Measurements from ENCODE around the gene KCNQ1. TPM values are rescaled to one million over a fixed set of nuclear protein-coding genes. Genes with fewer than 3 reads are reported as not detected.

The KCNQ1 gene
- total RNA-seq, 1 donor from 2014 or later, result 0.31 TPM

DNA sequence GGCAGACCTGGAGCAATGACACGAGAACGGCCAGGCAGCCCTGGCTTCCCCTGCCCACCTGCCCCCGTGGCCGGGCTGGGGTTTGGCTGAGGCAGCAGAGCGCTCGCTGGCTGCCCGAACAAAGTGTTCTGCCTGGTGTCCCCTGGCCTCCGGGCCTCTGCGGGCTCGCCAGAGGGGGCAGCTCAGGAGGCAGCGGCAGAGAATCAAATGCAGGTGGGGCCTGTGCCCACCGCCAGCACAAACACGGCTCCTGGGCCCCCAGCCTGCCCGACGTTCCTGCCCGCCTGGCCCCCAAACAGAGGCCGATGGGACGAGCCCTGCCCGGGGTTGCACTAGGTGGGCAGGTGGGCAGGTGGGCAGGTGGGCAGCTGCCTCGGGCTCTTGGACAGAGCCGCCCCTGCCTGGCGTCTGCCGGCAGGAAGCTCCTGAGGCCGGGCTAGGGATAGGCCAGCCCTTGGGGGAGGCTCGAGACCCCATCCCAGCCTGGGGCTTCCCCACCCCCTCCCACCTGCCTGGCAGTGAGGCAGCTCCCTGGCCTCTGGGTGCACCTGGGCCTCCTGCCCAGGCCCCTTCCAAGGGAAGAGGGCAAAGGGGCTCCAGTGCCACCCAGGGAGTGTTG is 394.0 kb downstream of the KCNQ1 start:
- DNase-seq, result no peak

DNA sequence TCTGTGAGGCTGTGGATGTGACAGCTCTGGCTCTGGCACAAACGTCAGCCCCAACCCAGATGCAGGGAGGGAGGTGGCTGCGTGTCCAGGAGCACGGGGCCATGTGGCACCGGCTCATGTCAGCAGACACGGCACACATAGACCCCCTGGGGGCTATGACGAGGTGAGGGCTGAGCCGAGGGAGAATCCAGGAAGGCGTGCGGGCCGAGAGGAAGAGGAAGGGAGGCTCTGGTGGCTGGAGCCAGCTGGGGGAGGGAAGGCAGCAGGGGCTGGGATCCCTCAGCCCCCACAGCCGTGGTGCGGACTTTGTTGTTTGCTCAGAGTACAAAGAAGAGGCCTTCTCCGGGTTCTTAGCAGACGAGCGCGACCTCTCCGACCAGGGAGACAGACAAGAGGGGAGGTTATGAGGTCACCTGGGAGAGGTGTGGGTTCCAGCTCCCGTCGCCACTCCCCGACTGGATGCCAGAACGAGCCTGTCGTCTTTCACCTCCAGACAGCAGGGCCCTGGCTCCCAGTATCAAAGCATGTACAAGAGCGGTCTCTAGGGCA is 394.7 kb downstream of the KCNQ1 start:
- DNase-seq, result no peak

DNA sequence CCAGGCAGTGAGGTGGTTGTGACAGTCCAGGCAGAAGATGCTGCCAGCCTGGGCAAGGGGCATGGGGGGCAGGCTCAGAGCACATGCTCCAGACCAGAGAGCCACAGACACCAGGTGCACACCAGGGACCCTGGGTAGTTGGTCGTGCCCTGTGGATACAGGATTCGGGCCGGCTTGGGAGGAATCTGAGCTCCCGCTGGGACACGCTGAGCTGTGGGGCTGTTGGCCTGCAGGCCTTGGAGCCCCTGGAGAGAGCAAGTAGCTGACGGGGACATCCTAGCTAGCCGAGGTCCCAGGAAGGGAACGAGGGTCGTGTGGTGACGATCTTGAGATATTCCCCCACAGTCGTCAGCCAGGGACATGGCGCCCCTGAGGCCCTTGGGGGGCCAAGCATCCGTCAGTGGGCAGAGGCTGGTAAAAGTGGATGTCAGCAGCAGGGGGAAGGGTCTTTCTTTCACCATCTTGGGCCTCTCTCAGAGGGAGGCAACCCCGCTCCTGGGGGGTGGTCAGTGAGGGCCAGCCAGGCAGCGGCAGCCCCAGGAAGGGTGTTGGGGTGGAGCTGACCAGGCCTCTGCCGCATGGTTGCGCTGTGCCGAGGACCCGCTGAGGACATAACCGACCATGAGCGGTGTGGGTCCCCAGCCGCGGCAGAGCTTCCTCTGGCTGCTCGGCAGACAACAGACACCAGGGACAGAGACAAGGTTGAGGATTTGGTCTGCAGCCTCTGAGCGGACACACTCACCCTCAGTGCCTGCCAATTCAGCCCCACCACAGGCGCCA is 396.8 kb downstream of the KCNQ1 start:
- no peak for DNase-seq

- no peak for DNase-seq
These were observed 398.1 kb downstream of the KCNQ1 start for GRCh38 chr11:2842876-2843275.

- no peak for DNase-seq
These were observed 398.7 kb downstream of the KCNQ1 start for GRCh38 chr11:2843551-2843950.

DNA sequence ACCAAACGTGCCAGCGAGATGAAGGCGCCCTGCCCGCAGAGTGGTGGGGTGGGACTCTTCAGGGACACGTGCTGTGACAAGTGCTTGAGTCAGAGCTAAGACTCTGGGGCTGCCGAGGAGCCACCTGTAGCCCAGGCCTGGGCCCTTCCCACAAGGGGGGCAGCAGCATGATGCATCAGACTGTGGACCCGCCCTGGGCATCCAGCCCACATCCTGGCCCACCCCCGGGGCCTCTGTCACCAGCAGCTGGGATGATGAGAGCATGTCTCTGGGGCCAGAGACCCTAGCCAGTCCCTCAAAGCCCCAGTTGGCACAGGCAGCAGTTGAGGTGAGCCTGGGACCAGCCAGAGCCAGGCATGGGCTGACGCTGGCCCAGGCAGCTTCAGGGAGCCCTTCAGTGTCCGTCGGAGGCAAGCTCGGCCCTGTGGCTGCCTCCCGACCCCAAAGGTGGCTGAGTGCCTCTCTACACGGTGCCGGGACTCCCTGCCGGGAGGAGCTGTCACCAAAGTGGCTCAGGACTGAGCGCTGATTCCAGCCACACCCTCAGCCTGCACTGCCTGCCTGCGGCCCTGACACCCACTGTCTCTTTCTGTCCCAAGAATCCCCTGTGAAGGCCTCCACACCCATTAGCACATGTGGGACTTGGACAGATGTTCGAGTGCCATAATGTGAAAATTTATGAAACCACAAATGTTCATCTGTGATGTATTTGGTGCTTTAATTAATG is 399.5 kb downstream of the KCNQ1 start:
- no peak for DNase-seq

GRCh38 chr11:2844996-2845395 is 400.2 kb downstream of the KCNQ1 start:
- DNase-seq, result no peak

GRCh38 chr11:2846056-2846455 is 401.2 kb downstream of the KCNQ1 start:
- DNase-seq, result no peak

DNA sequence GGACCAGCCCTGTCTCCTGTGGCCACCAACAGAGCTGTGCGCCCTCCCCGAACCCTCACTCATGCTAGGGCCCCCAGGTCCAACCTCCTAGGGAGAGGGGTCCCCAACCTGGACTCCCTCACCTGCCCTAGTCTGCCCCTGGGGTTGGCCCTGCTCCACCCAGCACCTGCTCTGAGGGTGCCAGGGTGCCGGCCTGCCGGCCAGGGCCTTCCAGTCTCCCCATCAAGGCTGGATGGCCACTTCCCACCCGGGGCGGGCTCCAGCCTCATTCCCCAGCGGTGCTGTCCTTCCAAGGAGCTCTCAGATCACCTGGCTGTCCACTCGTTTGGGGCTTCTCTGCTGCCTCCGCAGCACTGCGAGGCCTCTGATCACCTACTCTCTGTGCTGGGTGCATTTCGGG is 401.7 kb downstream of the KCNQ1 start:
- DNase-seq, result no peak

DNA sequence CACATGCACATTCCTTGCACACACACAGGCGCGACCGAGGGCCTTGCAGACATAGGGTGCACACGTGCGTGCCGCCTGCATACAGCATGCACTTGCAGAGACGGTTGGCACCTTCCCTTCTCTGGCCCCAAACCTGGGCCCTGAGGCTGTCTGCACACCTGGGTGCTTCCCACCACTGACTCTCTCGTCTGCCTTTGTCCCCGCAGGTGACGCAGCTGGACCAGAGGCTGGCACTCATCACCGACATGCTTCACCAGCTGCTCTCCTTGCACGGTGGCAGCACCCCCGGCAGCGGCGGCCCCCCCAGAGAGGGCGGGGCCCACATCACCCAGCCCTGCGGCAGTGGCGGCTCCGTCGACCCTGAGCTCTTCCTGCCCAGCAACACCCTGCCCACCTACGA is 402.8 kb downstream of the KCNQ1 start:
- no peak for DNase-seq

- DNase-seq, result no peak
These were observed 403.7 kb downstream of the KCNQ1 start for GRCh38 chr11:2848497-2848896.

DNA sequence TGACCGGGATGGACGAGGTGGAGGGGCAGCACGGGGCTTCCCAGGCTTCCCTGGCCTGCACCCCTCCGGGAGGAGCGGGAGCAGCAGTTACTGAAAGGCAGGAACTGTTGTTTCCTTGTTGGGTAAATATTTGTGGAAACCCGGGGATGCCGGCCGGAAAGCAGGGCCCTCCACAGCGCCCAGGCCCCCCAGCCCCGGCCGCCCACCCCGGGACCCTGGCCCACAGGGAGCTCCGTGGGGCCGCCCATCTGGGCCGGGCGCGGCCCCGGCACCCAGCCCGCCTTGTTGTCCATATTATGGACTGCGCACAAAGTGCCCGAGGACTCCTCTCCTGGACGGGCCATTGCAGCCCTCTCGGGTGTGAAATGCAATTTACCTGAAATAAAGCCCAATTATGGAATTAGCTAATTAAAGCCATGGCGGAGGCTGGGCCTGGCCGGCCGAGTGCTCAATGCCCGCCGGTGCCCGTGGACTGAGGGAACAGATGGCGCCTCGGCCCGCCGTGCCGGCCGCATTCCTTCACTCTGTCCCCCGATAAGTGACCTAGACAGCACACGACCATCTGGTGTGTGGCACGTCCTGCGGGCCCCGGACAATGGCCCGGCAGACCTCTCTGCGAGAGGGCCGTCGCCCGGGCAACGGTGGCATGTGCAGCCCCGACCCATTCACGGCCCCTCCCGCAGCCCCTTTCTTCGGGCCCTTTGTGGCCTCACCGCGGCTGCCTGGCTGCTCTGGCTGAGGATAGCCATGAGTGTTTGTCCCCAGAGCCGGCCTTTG is 405.4 kb downstream of the KCNQ1 start:
- no peak for DNase-seq

- DNase-seq, result no peak
These were observed 408.6 kb downstream of the KCNQ1 start for GRCh38 chr11:2853401-2853800.

GRCh38 chr11:2853997-2854560 is 409.3 kb downstream of the KCNQ1 start:
- DNase-seq, result no peak

- DNase-seq, result no peak
These were observed 410.4 kb downstream of the KCNQ1 start for GRCh38 chr11:2855162-2855561.

GRCh38 chr11:2857276-2857675 is 412.5 kb downstream of the KCNQ1 start:
- DNase-seq, result no peak

GRCh38 chr11:2857918-2858317 is 413.1 kb downstream of the KCNQ1 start:
- DNase-seq, result no peak

- no peak for DNase-seq
These were observed 414.3 kb downstream of the KCNQ1 start for GRCh38 chr11:2858995-2859698.

DNA sequence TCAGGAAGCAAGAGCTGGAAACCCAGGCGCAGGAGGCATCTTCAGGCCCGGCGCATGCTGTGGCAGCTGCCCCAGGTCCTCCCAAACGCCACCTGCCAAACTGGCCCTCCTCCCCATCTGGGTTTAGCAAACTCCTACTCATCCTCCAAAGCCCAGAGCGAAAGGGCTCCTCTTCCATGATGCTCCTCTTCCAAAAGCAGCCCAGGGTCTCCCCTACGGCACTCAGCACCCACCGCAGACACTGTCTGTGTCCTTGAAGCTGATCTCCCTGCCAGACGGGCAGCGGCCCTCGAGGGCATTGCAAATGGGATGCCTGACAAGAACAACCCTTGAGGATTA is 414.9 kb downstream of the KCNQ1 start:
- no peak for DNase-seq

DNA sequence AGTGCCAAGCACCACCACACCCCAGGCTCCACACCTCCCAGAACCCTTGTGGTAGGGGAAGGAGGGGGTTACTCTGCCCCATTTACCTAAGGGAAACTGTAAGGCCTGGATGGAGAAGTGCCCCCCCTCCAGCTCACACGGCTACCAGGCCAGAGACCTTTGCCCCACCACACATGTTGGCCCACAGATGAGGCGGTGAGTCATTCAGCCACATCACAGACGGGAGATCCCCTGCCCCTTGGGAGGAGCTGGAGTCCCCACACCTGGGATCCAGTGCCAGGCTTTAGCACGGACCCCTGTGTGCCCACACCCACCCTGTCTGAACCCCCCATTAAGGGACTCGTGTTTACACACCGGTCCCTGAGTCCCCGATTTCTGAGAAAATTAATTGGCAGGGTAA is 415.8 kb downstream of the KCNQ1 start:
- DNase-seq, result no peak
